Mesendoderm (in vitro differentiated cells): ENCODE results near the gene DPH5.

Experiments used
- DNase-seq: peaks from one replicate; pipeline ENCODE4 v3.0.0; 2013
- H2AK5ac ChIP-seq: 2 replicates; pipeline ENCODE4 v1.6.1; 2013; ENCODE audit warnings: low read length, inconsistent platforms
- H2BK120ac ChIP-seq: 2 replicates; pipeline ENCODE4 v1.6.1; 2013; ENCODE audit warnings: low read depth, mild to moderate bottlenecking, low read length, moderate library complexity, mixed read lengths
- H2BK15ac ChIP-seq: replicated peaks from 2 replicates; pipeline ENCODE4 v1.6.1; 2013; ENCODE audit warnings: low read depth, mild to moderate bottlenecking, moderate library complexity
- H2BK5ac ChIP-seq: 2 replicates; pipeline ENCODE4 v1.6.1; 2013; ENCODE audit warnings: low read length, inconsistent platforms
- H3K18ac ChIP-seq: 2 replicates; pipeline ENCODE4 v1.6.1; 2013; ENCODE audit warnings: mild to moderate bottlenecking, low read length, mixed read lengths
- H3K23ac ChIP-seq: one replicate; pipeline ENCODE4 v1.6.1; 2013; ENCODE audit warnings: low read length
- H3K27ac ChIP-seq: 2 replicates; pipeline ENCODE4 v1.5.1; 2013; ENCODE audit warnings: low read depth, mild to moderate bottlenecking, inconsistent platforms, low read length, moderate library complexity
- H3K27me3 ChIP-seq: 2 replicates; pipeline ENCODE4 v1.6.1; 2013; ENCODE audit warnings: low read length, control low read depth, mild to moderate bottlenecking, inconsistent platforms; ENCODE audit not compliant: insufficient read depth, poor library complexity
- H3K36me3 ChIP-seq: 2 replicates; pipeline ENCODE4 v1.6.1; 2013; ENCODE audit warnings: low read length, inconsistent platforms; ENCODE audit not compliant: control insufficient read depth, insufficient read depth
- H3K4ac ChIP-seq: one replicate; pipeline ENCODE4 v1.6.1; 2013; ENCODE audit warnings: low read depth, mild to moderate bottlenecking, low read length, moderate library complexity
- H3K4me1 ChIP-seq: 2 replicates; pipeline ENCODE4 v1.6.1; 2013; ENCODE audit warnings: low read depth, low read length, inconsistent platforms; ENCODE audit not compliant: control insufficient read depth
- H3K4me2 ChIP-seq: 2 replicates; pipeline ENCODE4 v1.6.1; 2013; ENCODE audit warnings: low read length
- H3K4me3 ChIP-seq: 2 replicates; pipeline ENCODE4 v1.5.1; 2013; ENCODE audit warnings: mild to moderate bottlenecking, low read length
- H3K56ac ChIP-seq: one replicate; pipeline ENCODE4 v1.6.1; 2013; ENCODE audit warnings: low read length
- H3K79me1 ChIP-seq: 2 replicates; pipeline ENCODE4 v1.6.1; 2013; ENCODE audit warnings: low read length, inconsistent platforms
- H3K79me2 ChIP-seq: 2 replicates; pipeline ENCODE4 v1.6.1; 2013; ENCODE audit warnings: mild to moderate bottlenecking, low read length; ENCODE audit not compliant: control insufficient read depth, insufficient read depth
- H3K9ac ChIP-seq: 2 replicates; pipeline ENCODE4 v1.6.1; 2013; ENCODE audit warnings: low read length, inconsistent platforms
- H4K5ac ChIP-seq: one replicate; pipeline ENCODE4 v1.6.1; 2013; ENCODE audit warnings: low read length
- H4K8ac ChIP-seq: one replicate; pipeline ENCODE4 v1.6.1; 2013; ENCODE audit warnings: low read depth, mild to moderate bottlenecking, control low read depth, low read length, moderate library complexity
- WGBS: extraction: QIAGEN DNeasy Blood & Tissue Kit; methylation state at CpG from one replicate; pipeline ENCODE4 v1.1.7; 2013; ENCODE audit warnings: low lambda C conversion rate, missing lambda C conversion rate; ENCODE audit not compliant: insufficient coverage; ENCODE audit errors: extremely low coverage; 5-methylcytosine and 5-hydroxymethylcytosine counted together

Gene DPH5

GRCh38 chr1:101029184-101029583 is 3.6 kb upstream of the DPH5 start:
- no CpG with 5 or more reads among the region's 1 CpG for WGBS
- Histone ChIP-seq H3K56ac (no peak overlapping the region), H4K8ac (no peak overlapping the region), H2BK5ac (no peak overlapping the region), H3K27ac (no peak overlapping the region), H3K4ac (no peak overlapping the region), H3K23ac (no peak overlapping the region), H3K4me1 (no peaks in the 10 kb centered on the region), H2BK120ac (no peak overlapping the region), H4K5ac (no peak overlapping the region), H2BK15ac (no peak overlapping the region), H3K18ac (no peak overlapping the region), H3K27me3 (no peaks in the 10 kb centered on the region), H3K79me2 (peaks cover 7% of the 10 kb centered on the region), H3K79me1 (no peaks in the 10 kb centered on the region), H3K4me2 (no peak overlapping the region), H2AK5ac (no peak overlapping the region), H3K9ac (no peak overlapping the region), H3K4me3 (no peak overlapping the region), H3K36me3 (no peaks in the 10 kb centered on the region)
- no peak for DNase-seq

GRCh38 chr1:101028466-101028865 is 2.9 kb upstream of the DPH5 start:
- H3K23ac ChIP-seq = no peak overlapping the region
- H4K5ac ChIP-seq = no peak overlapping the region
- no peak overlapping the region for H4K8ac ChIP-seq
- DNase-seq = no peak
- H3K27ac ChIP-seq = no peak overlapping the region
- H3K18ac ChIP-seq = no peak overlapping the region
- H3K79me1 ChIP-seq = no peaks in the 10 kb centered on the region
- H3K56ac ChIP-seq = no peak overlapping the region
- H3K4ac ChIP-seq = no peak overlapping the region
- no peak overlapping the region for H2BK120ac ChIP-seq
- H3K4me1 ChIP-seq = no peaks in the 10 kb centered on the region
- no peak overlapping the region for H2BK5ac ChIP-seq
- H3K79me2 ChIP-seq = peaks cover 7% of the 10 kb centered on the region
- H3K4me3 ChIP-seq = no peak overlapping the region
- H3K4me2 ChIP-seq = no peak overlapping the region
- no peak overlapping the region for H2BK15ac ChIP-seq
- no peaks in the 10 kb centered on the region for H3K36me3 ChIP-seq
- H2AK5ac ChIP-seq = no peak overlapping the region
- no peak overlapping the region for H3K9ac ChIP-seq
- H3K27me3 ChIP-seq = no peaks in the 10 kb centered on the region
- no CpG with 5 or more reads among the region's 2 CpGs for WGBS

- WGBS = no CpG with 5 or more reads among the region's 6 CpGs
- Histone ChIP-seq H2BK15ac (no peak overlapping the region), H3K27me3 (no peaks in the 10 kb centered on the region)
These were observed 1.7 kb upstream of the DPH5 start for GRCh38 chr1:101027194-101027772.

GRCh38 chr1:101026430-101026788 is 825 bp upstream of the DPH5 start:
- DNase-seq = no peak
- Histone ChIP-seq H3K4me2 (peak overlapping the region; percentile 78), H3K4me3 (peak overlapping the region; percentile 92), H3K79me1 (no peaks in the 10 kb centered on the region), H3K56ac (peak overlapping the region; percentile 99), H3K79me2 (peaks cover 7% of the 10 kb centered on the region), H4K8ac (no peak overlapping the region), H3K4me1 (no peaks in the 10 kb centered on the region), H3K18ac (peak overlapping the region; percentile 53), H3K36me3 (no peaks in the 10 kb centered on the region), H2BK5ac (peak overlapping the region; percentile 17), H3K27me3 (no peaks in the 10 kb centered on the region), H3K9ac (peak overlapping the region; percentile 95), H2BK15ac (no peak overlapping the region), H4K5ac (no peak overlapping the region), H3K23ac (no peak overlapping the region), H2AK5ac (no peak overlapping the region), H3K4ac (peak overlapping the region; percentile 20), H2BK120ac (no peak overlapping the region), H3K27ac (peak overlapping the region; percentile 42)
- WGBS = 100% methylated on average over 1 of the region's 5 CpGs

More at GRCh38 chr1:101027194-101027772, 1.7 kb upstream of the DPH5 start:
- H3K56ac ChIP-seq = no peak overlapping the region
- H3K18ac ChIP-seq = no peak overlapping the region
- H3K4me1 ChIP-seq = no peaks in the 10 kb centered on the region
- peaks cover 7% of the 10 kb centered on the region for H3K79me2 ChIP-seq
- H4K8ac ChIP-seq = peak overlapping the region; percentile 39
- H4K5ac ChIP-seq = no peak overlapping the region
- H3K36me3 ChIP-seq = no peaks in the 10 kb centered on the region
- peak; percentile 4 for DNase-seq
- no peak overlapping the region for H3K4me3 ChIP-seq
- H3K23ac ChIP-seq = no peak overlapping the region
- no peak overlapping the region for H3K4ac ChIP-seq
- no peak overlapping the region for H2AK5ac ChIP-seq
- H3K79me1 ChIP-seq = no peaks in the 10 kb centered on the region
- H3K4me2 ChIP-seq = no peak overlapping the region
- no peak overlapping the region for H2BK5ac ChIP-seq
- H2BK120ac ChIP-seq = no peak overlapping the region
- no peak overlapping the region for H3K27ac ChIP-seq
- no peak overlapping the region for H3K9ac ChIP-seq

GRCh38 chr1:101025283-101025656 is 314 bp downstream of the DPH5 start:
- Histone ChIP-seq H3K23ac (no peak overlapping the region), H3K9ac (peak overlapping the region; percentile 97), H4K5ac (peak overlapping the region; percentile 53), H3K4me2 (peak overlapping the region; percentile 95), H2AK5ac (peak overlapping the region; percentile 77), H3K56ac (peak overlapping the region; percentile 95), H4K8ac (peak overlapping the region; percentile 69), H3K79me1 (no peaks in the 10 kb centered on the region), H3K27ac (no peak overlapping the region), H2BK15ac (no peak overlapping the region), H3K18ac (peak overlapping the region; percentile 9), H3K36me3 (no peaks in the 10 kb centered on the region), H3K27me3 (no peaks in the 10 kb centered on the region), H3K79me2 (peaks cover 7% of the 10 kb centered on the region), H2BK120ac (no peak overlapping the region), H3K4me3 (peak overlapping the region; percentile 92), H3K4me1 (no peaks in the 10 kb centered on the region), H3K4ac (no peak overlapping the region), H2BK5ac (no peak overlapping the region)
- no CpG with 5 or more reads among the region's 9 CpGs for WGBS
- no peak for DNase-seq

GRCh38 chr1:101022294-101022693 is 3.3 kb downstream of the DPH5 start:
- no CpG with 5 or more reads among the region's 3 CpGs for WGBS
- Histone ChIP-seq H2AK5ac (no peak overlapping the region), H3K79me1 (no peaks in the 10 kb centered on the region), H3K79me2 (peaks cover 7% of the 10 kb centered on the region), H3K4me2 (no peak overlapping the region), H2BK5ac (no peak overlapping the region), H3K18ac (no peak overlapping the region), H2BK15ac (no peak overlapping the region), H4K5ac (no peak overlapping the region), H2BK120ac (no peak overlapping the region), H3K4me3 (no peak overlapping the region), H3K4me1 (no peaks in the 10 kb centered on the region), H4K8ac (no peak overlapping the region), H3K27ac (no peak overlapping the region), H3K4ac (no peak overlapping the region), H3K9ac (no peak overlapping the region), H3K23ac (no peak overlapping the region), H3K56ac (no peak overlapping the region), H3K27me3 (no peaks in the 10 kb centered on the region), H3K36me3 (no peaks in the 10 kb centered on the region)
- DNase-seq = no peak
